ENCODE measurements around the gene PPFIBP1.

DNA sequence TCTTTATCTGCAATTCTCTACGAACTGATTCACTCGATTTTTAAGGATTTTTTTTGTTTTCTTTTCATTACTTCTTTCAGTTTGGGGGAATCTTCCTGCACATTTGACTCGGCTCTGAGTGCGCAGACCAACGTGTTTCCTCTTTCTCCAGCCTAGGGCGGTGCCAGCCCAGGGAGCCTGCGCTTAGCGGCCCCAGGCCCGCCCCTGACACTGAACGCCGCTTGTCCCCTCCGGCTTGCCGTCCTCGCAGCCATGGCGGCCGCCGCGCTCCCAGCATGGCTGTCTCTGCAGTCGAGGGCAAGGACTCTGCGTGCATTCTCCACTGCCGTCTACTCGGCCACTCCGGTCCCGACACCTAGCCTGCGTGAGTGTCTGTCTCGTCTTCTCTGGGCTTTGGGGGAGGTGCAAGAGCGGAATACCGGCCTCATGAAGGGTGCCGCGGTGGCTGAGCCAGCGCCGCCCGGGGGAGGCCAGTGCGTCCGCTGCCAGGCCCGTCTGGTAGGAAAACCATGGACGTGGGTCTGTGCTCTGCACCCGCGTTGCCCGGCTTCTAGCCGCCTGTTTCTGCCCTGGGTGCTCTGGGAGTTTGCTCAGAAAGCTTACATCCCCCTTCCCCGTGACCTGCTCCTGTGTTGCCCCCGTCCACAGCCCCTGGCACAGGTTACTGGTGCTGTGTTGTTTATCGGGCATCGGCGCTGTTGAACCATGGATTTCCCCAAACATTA, 186.7 kb downstream of the PPFIBP1 start, which contains the start of gene MRPS35:
- TF ChIP-seq EZH2 (optimal IDR thresholded peaks at IDR 0.05; ENCODE audit: low read depth, low read length) (no peak), EZH2phosphoT487 (IDR thresholded peaks at IDR 0.05; ENCODE audit: low read length) (no peak)
- TF ChIP-seq, protein P1, sequence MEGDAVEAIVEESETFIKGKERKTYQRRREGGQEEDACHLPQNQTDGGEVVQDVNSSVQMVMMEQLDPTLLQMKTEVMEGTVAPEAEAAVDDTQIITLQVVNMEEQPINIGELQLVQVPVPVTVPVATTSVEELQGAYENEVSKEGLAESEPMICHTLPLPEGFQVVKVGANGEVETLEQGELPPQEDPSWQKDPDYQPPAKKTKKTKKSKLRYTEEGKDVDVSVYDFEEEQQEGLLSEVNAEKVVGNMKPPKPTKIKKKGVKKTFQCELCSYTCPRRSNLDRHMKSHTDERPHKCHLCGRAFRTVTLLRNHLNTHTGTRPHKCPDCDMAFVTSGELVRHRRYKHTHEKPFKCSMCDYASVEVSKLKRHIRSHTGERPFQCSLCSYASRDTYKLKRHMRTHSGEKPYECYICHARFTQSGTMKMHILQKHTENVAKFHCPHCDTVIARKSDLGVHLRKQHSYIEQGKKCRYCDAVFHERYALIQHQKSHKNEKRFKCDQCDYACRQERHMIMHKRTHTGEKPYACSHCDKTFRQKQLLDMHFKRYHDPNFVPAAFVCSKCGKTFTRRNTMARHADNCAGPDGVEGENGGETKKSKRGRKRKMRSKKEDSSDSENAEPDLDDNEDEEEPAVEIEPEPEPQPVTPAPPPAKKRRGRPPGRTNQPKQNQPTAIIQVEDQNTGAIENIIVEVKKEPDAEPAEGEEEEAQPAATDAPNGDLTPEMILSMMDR (IDR thresholded peaks at IDR 0.05; ENCODE audit: low read length): no peak

All from MM.1S (cell line).